ENCODE measurements around the gene ZNF148. TPM values are rescaled to one million over a fixed set of nuclear protein-coding genes. Genes with fewer than 3 reads are reported as not detected.
A peak's percentile ranks its signal among the peaks of the same experiment; 100 is the strongest.

The ZNF148 gene
- total RNA-seq, 1 donor from 2014 or later = 45.7 TPM

- H3K27ac ChIP-seq (replicated peaks) = peak overlapping the region; percentile 17
These were observed 43.9 kb downstream of the ZNF148 start for GRCh38 chr3:125331243-125331642.

GRCh38 chr3:125326957-125327356 is 48.2 kb downstream of the ZNF148 start:
- intact Hi-C loops (cut with micrococcal nuclease) = no loop called here
- Histone ChIP-seq H3K4me3 (no peak overlapping the region), H3K4me1 (peaks cover 16% of the 10 kb centered on the region), H3K27ac (replicated peaks) (no peak overlapping the region), H3K27me3 (ENCODE audit: low read depth) (no peaks in the 10 kb centered on the region), H3K36me3 (peaks cover 39% of the 10 kb centered on the region), H3K9me3 (replicated peaks) (peaks cover 18% of the 10 kb centered on the region)
- no peak for TF ChIP-seq CTCF (IDR thresholded peaks at IDR 0.05; ENCODE audit: borderline replicate concordance)
- no peak for DNase-seq

More at GRCh38 chr3:125331243-125331642, 43.9 kb downstream of the ZNF148 start:
- Histone ChIP-seq H3K4me1 (peaks cover 50% of the 10 kb centered on the region), H3K4me3 (no peak overlapping the region), H3K27me3 (ENCODE audit: low read depth) (no peaks in the 10 kb centered on the region), H3K36me3 (peaks cover 17% of the 10 kb centered on the region), H3K9me3 (replicated peaks) (peaks cover 9% of the 10 kb centered on the region)
- no peak for DNase-seq
- no peak for TF ChIP-seq CTCF (IDR thresholded peaks at IDR 0.05; ENCODE audit: borderline replicate concordance)
- intact Hi-C loops (cut with micrococcal nuclease) = no loop called here

- TF ChIP-seq CTCF (IDR thresholded peaks at IDR 0.05; ENCODE audit: borderline replicate concordance) = no peak
- intact Hi-C loops (cut with micrococcal nuclease) = no loop called here
- H3K27ac ChIP-seq (replicated peaks) = no peak overlapping the region
- no peak overlapping the region for H3K4me3 ChIP-seq
- H3K36me3 ChIP-seq = peaks cover 39% of the 10 kb centered on the region
- no peak for DNase-seq
- H3K4me1 ChIP-seq = peaks cover 4% of the 10 kb centered on the region
- H3K27me3 ChIP-seq (ENCODE audit: low read depth) = no peaks in the 10 kb centered on the region
- H3K9me3 ChIP-seq (replicated peaks) = peaks cover 18% of the 10 kb centered on the region
These were observed 49.4 kb downstream of the ZNF148 start for GRCh38 chr3:125325746-125326145.

GRCh38 chr3:125324341-125324740 is 50.8 kb downstream of the ZNF148 start:
- Histone ChIP-seq H3K4me1 (no peaks in the 10 kb centered on the region), H3K9me3 (replicated peaks) (peaks cover 18% of the 10 kb centered on the region), H3K27ac (replicated peaks) (no peak overlapping the region), H3K36me3 (peaks cover 28% of the 10 kb centered on the region), H3K27me3 (ENCODE audit: low read depth) (no peaks in the 10 kb centered on the region), H3K4me3 (no peak overlapping the region)
- DNase-seq = no peak
- TF ChIP-seq CTCF (IDR thresholded peaks at IDR 0.05; ENCODE audit: borderline replicate concordance) = no peak
- intact Hi-C loops (cut with micrococcal nuclease) = no loop called here

- no peak overlapping the region for H3K4me3 ChIP-seq
- no peak for DNase-seq
- H3K27ac ChIP-seq (replicated peaks) = no peak overlapping the region
- H3K36me3 ChIP-seq = peaks cover 28% of the 10 kb centered on the region
- intact Hi-C loops (cut with micrococcal nuclease) = no loop called here
- no peak for TF ChIP-seq CTCF (IDR thresholded peaks at IDR 0.05; ENCODE audit: borderline replicate concordance)
- peaks cover 18% of the 10 kb centered on the region for H3K9me3 ChIP-seq (replicated peaks)
- H3K4me1 ChIP-seq = no peaks in the 10 kb centered on the region
- H3K27me3 ChIP-seq (ENCODE audit: low read depth) = no peaks in the 10 kb centered on the region
These were observed 52.2 kb downstream of the ZNF148 start for GRCh38 chr3:125322917-125323316.

- H3K36me3 ChIP-seq = peaks cover 28% of the 10 kb centered on the region
- intact Hi-C loops (cut with micrococcal nuclease) = no loop called here
These were observed 53.0 kb downstream of the ZNF148 start for GRCh38 chr3:125322166-125322565.

More at GRCh38 chr3:125322166-125322565, 53.0 kb downstream of the ZNF148 start:
- H3K27me3 ChIP-seq (ENCODE audit: low read depth) = no peaks in the 10 kb centered on the region
- no peak for TF ChIP-seq CTCF (IDR thresholded peaks at IDR 0.05; ENCODE audit: borderline replicate concordance)
- no peaks in the 10 kb centered on the region for H3K4me1 ChIP-seq
- H3K27ac ChIP-seq (replicated peaks) = no peak overlapping the region
- DNase-seq = no peak
- peaks cover 18% of the 10 kb centered on the region for H3K9me3 ChIP-seq (replicated peaks)
- H3K4me3 ChIP-seq = no peak overlapping the region
